ENCODE data around the gene SLC39A11.
"Not testable (repeated sequence)": the region's sequence is repeated elsewhere in the genome, so short reads cannot be mapped to it uniquely, and the experiment has no call there.

The SLC39A11 gene

DNA sequence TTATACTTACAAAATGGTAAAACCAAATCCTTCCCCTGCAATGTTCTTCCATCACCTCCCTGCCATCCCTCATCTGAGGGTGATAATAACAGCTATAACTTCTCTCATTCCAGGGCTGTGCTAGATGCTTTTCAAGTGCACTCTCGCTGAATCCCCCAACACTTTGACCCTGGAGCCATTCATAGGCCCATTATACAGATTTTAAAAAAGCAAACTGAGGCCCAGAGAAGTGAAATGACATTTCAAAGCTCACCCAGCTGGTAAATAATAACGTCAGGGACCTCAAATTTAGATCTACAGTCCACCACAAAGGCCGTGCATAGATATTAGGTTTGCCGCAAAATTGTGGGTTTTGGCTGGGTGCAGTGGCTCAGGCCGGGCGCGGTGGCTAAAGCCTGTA lies 378.8 kb downstream of the SLC39A11 start:
- DNase-seq (ENCODE audit: low read depth) = no peak
- no peak overlapping the region for H3K4me3 ChIP-seq (ENCODE audit: low read length)
- TF ChIP-seq CTCF (conservative IDR thresholded peaks at IDR 0.05; ENCODE audit: low read length) = no peak

DNA sequence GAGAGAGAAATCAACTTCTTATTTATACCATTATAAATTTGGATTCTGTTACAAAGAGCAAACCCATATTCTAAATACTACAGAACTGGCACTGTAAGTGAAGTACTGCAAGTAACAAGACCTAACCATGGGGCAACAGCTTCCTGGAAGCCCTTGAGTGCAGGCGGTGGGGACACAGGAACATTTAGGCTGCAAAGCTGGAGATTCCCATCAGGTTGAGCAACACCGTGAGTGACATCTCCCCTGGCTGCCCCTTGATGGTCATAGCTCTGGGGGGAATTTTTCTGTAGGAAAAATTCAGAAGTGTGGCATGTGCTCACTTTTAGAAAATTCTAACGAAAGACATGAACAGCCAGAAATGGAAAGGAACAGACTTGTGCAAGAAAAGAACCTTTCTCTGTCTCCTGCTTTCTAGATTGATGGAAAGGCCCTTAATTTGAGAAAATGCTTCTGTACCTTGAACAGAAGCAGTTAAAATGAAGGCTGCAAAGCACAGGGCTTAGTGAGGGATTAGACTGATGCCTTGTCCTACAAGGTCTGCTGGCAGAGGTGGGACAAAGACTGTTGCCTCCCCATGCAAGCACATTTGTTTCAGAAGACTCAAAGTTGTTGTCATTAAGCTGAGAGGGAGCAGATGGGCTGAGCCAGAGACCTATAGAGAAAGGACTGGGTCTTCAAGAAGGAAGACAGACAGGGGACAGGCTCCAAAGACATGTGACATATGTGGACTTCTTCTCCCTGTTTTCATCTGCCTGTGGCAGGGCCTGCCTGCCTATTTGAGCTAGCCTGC lies 380.8 kb downstream of the SLC39A11 start:
- no peak overlapping the region for H3K4me3 ChIP-seq (ENCODE audit: low read length)
- TF ChIP-seq CTCF (conservative IDR thresholded peaks at IDR 0.05; ENCODE audit: low read length) = no peak
- no peak for DNase-seq (ENCODE audit: low read depth)

DNA sequence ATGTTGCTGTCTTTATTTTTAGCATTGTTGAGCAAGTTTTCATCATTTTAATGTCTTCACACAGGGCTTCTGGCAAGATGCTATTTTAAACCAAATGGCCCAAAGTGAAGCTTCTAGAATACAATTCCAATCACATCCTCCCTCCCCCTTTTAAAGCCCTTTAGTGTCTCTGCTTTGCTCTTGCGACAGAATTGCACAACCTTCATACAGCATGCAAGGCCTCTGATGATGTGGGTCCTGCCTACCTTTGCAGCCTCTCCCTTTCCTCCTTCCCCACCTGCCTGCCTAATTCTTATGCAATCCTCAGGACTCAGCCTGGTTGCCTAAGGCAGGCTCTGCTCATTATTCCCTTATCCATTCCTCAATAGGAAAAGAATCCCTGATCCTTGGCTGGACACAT lies 381.7 kb downstream of the SLC39A11 start:
- TF ChIP-seq CTCF (conservative IDR thresholded peaks at IDR 0.05; ENCODE audit: low read length) = no peak
- DNase-seq (ENCODE audit: low read depth) = peak; percentile 81
- H3K4me3 ChIP-seq (ENCODE audit: low read length) = no peak overlapping the region

DNA sequence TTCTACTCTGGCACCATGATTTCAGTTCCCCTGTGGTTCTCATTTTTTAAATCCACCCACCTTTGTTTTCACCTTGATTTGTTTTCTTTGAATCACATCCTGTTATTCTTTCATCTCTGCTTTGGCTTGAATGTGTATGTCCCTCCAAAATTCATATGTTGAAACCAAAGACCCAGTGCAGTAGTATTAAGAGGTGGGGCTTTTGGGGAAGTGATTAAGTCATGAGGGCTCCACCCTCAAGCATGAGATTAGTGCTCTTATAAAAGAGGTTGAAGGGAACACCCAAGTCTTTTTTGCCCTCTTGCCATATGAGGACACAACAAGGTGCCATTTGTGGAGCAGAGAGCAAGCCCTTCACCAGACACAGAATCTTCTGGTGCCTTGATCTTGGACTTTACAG lies 382.3 kb downstream of the SLC39A11 start:
- TF ChIP-seq CTCF (conservative IDR thresholded peaks at IDR 0.05; ENCODE audit: low read length) = no peak
- H3K4me3 ChIP-seq (ENCODE audit: low read length) = no peak overlapping the region
- DNase-seq (ENCODE audit: low read depth) = no peak

GRCh38 chr17:72708682-72709081 lies 383.8 kb downstream of the SLC39A11 start:
- DNase-seq (ENCODE audit: low read depth); H3K4me3 ChIP-seq (ENCODE audit: low read length): not testable (repeated sequence)

DNA sequence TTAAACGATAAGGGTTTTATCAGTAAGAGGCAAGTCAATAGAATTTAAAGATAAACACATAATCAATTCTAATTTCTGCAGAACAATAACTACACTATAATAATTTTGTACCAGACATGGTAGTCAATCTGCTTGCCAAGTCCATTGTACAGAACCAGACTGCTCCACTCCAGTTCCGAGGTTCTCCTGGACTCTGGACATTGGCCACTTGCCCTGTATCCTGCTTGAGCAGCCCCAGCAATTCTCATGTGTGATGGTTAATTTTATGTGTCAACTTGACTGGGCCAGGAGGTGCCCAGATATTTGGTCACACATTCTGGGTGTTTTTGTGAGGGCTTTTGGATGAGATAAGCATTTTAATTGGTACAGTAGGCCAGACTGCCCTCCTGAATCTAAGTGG lies 384.6 kb downstream of the SLC39A11 start:
- no peak for DNase-seq (ENCODE audit: low read depth)
- TF ChIP-seq CTCF (conservative IDR thresholded peaks at IDR 0.05; ENCODE audit: low read length) = no peak

GRCh38 chr17:72706396-72706981 lies 386.0 kb downstream of the SLC39A11 start:
- no peak for DNase-seq (ENCODE audit: low read depth)
- no peak overlapping the region for H3K4me3 ChIP-seq (ENCODE audit: low read length)
- TF ChIP-seq CTCF (conservative IDR thresholded peaks at IDR 0.05; ENCODE audit: low read length) = no peak

More for the DNA sequence above, 384.6 kb downstream of the SLC39A11 start:
- no peak overlapping the region for H3K4me3 ChIP-seq (ENCODE audit: low read length)
